ENCODE data around the gene ADAMTS12. TPM values are rescaled to one million over a fixed set of nuclear protein-coding genes. Genes with fewer than 3 reads are reported as not detected.
A peak's percentile ranks its signal among the peaks of the same experiment; 100 is the strongest.

Gene ADAMTS12
- total RNA-seq, 1 donor from 2014 or later, result 6.9 TPM

- DNase-seq (ENCODE audit: low spot score) (no peak), ATAC-seq (peak; percentile 48)
- intact Hi-C loops (cut with DNase I), result no loop called here
These were observed 39.5 kb downstream of the ADAMTS12 start for GRCh38 chr5:33852319-33852718.

GRCh38 chr5:33850100-33850594, 41.6 kb downstream of the ADAMTS12 start:
- intact Hi-C loops (cut with DNase I), result no loop called here

GRCh38 chr5:33848554-33848953, 43.2 kb downstream of the ADAMTS12 start:
- intact Hi-C loops (cut with DNase I), result no loop called here
- ATAC-seq (no peak), DNase-seq (ENCODE audit: low spot score) (no peak)

More at GRCh38 chr5:33850100-33850594, 41.6 kb downstream of the ADAMTS12 start:
- no peak for ATAC-seq
- no peak for DNase-seq (ENCODE audit: low spot score)

GRCh38 chr5:33846851-33847250, 44.9 kb downstream of the ADAMTS12 start:
- no peak for DNase-seq (ENCODE audit: low spot score)
- no peak for ATAC-seq
- intact Hi-C loops (cut with DNase I), result no loop called here

GRCh38 chr5:33843579-33843978, 48.2 kb downstream of the ADAMTS12 start:
- ATAC-seq (no peak), DNase-seq (ENCODE audit: low spot score) (no peak)
- intact Hi-C loops (cut with DNase I), result no loop called here

GRCh38 chr5:33842456-33842855, 49.3 kb downstream of the ADAMTS12 start:
- ATAC-seq, result no peak
- no peak for DNase-seq (ENCODE audit: low spot score)
- intact Hi-C loops (cut with DNase I), result no loop called here

GRCh38 chr5:33841891-33842290, 49.9 kb downstream of the ADAMTS12 start:
- intact Hi-C loops (cut with DNase I), result no loop called here
- DNase-seq (ENCODE audit: low spot score) (no peak), ATAC-seq (no peak)

GRCh38 chr5:33840927-33841547, 50.8 kb downstream of the ADAMTS12 start:
- intact Hi-C loops (cut with DNase I), result no loop called here
- DNase-seq (ENCODE audit: low spot score) (no peak), ATAC-seq (no peak)

GRCh38 chr5:33837301-33837700, 54.5 kb downstream of the ADAMTS12 start:
- ATAC-seq (no peak), DNase-seq (ENCODE audit: low spot score) (no peak)
- intact Hi-C loops (cut with DNase I), result no loop called here

GRCh38 chr5:33834334-33834733, 57.5 kb downstream of the ADAMTS12 start:
- DNase-seq (ENCODE audit: low spot score) (no peak), ATAC-seq (no peak)
- intact Hi-C loops (cut with DNase I), result no loop called here

- DNase-seq (ENCODE audit: low spot score), result no peak
These were observed 58.6 kb downstream of the ADAMTS12 start for GRCh38 chr5:33833237-33833575.

GRCh38 chr5:33832404-33833236, 59.2 kb downstream of the ADAMTS12 start:
- intact Hi-C loops (cut with DNase I), result no loop called here
- ATAC-seq (no peak), DNase-seq (ENCODE audit: low spot score) (no peak)

More at GRCh38 chr5:33833237-33833575, 58.6 kb downstream of the ADAMTS12 start:
- intact Hi-C loops (cut with DNase I), result no loop called here
- no peak for ATAC-seq

GRCh38 chr5:33831041-33831440, 60.7 kb downstream of the ADAMTS12 start:
- intact Hi-C loops (cut with DNase I), result no loop called here
- ATAC-seq (no peak), DNase-seq (ENCODE audit: low spot score) (no peak)

- intact Hi-C loops (cut with DNase I), result no loop called here
- ATAC-seq, result peak; percentile 95
- DNase-seq (ENCODE audit: low spot score), result no peak
These were observed 62.4 kb downstream of the ADAMTS12 start for GRCh38 chr5:33829430-33829829.

GRCh38 chr5:33828626-33829308, 63.0 kb downstream of the ADAMTS12 start:
- no peak for ATAC-seq
- DNase-seq (ENCODE audit: low spot score), result no peak
- intact Hi-C loops (cut with DNase I), result no loop called here

- intact Hi-C loops (cut with DNase I), result no loop called here
- DNase-seq (ENCODE audit: low spot score) (no peak), ATAC-seq (no peak)
These were observed 63.9 kb downstream of the ADAMTS12 start for GRCh38 chr5:33827885-33828284.

GRCh38 chr5:33827018-33827707, 64.6 kb downstream of the ADAMTS12 start:
- DNase-seq (ENCODE audit: low spot score), result no peak
- intact Hi-C loops (cut with DNase I), result no loop called here
- no peak for ATAC-seq

- DNase-seq (ENCODE audit: low spot score), result no peak
- intact Hi-C loops (cut with DNase I), result no loop called here
- peak; percentile 67 for ATAC-seq
These were observed 67.1 kb downstream of the ADAMTS12 start for GRCh38 chr5:33824516-33825195.

GRCh38 chr5:33817301-33817700, 74.5 kb downstream of the ADAMTS12 start:
- intact Hi-C loops (cut with DNase I), result no loop called here
- DNase-seq (ENCODE audit: low spot score) (no peak), ATAC-seq (no peak)
